GM12891 (cell line): Measurements from ENCODE around the gene ITM2B.

Experiments
- PAX5 ChIP-seq: IDR thresholded peaks from 2 replicates; pipeline ENCODE4 v1.6.1; 2011; ENCODE audit warnings: low read length, moderate library complexity, mild to moderate bottlenecking; ENCODE audit not compliant: insufficient read depth, severe bottlenecking
- POLR2AphosphoS5 ChIP-seq: IDR thresholded peaks from 2 replicates; pipeline ENCODE4 v1.6.1; 2011; ENCODE audit warnings: low read depth, low read length, control low read depth

DNA sequence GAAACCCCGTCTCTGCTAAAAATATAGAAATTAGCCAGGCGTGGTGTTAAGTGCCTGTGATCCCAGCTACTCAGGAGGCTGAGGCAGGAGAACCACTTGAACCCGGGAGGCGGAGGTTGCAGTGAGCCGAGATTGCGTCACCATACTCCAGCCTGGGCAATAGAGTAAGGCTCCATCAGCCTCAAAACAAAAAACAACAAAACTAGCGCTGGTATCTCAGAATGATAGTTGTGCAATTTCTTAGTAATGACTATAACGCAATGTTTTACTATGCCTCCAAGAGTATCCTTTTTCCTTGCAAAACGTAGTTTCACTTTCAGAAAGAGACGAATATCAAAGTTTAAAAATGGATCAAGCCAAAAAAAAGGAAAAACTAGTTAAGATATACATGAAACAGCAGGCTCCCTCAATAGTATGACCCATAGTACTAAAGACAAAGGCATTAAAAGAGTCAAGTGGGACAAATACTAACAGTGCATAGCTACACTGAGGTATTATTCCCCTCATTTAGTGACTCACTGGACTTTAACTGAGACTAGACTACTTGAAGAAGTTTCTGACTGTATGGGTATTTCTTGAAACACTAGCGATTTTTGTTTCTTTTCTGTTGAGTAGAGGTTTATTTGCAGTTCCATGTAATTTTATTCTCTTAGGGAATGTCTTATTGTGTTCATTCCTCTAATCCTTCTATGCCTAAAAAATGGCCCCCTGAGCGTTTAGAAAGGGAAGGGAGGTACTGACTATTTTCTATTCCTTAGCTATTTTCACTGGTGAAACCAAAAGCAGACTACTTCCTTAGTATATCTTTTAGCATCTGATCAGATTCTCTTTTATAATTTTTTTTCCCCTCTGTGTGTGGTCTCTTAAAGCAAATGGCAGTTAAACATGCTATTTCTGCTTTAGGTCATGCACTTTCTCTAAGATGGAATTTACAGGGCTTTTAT is 10.4 kb upstream of the ITM2B start:
- TF ChIP-seq POLR2AphosphoS5 (no peak), PAX5 (no peak)
